ENCODE measurements around the gene HNRNPA0.

HNRNPA0 gene

GRCh38 chr5:137796279-137796678 lies 42.1 kb upstream of the HNRNPA0 start:
- TF ChIP-seq CSRNP3 (CRISPR knock-in tag; IDR thresholded peaks at IDR 0.05) (no peak), SNAI2 (CRISPR knock-in tag; IDR thresholded peaks at IDR 0.05) (no peak), ESRRG (CRISPR knock-in tag; IDR thresholded peaks at IDR 0.05) (no peak)
- no peak for ATAC-seq

GRCh38 chr5:137794863-137795262 lies 40.7 kb upstream of the HNRNPA0 start:
- no peak for TF ChIP-seq PPARA (CRISPR knock-in tag; IDR thresholded peaks at IDR 0.05; ENCODE audit: borderline replicate concordance)
- no peak for ATAC-seq

GRCh38 chr5:137792303-137792702 lies 38.1 kb upstream of the HNRNPA0 start:
- TF ChIP-seq BACH2 (CRISPR knock-in tag; IDR thresholded peaks at IDR 0.05; ENCODE audit: borderline replicate concordance) = no peak
- TF ChIP-seq CSRNP3 (CRISPR knock-in tag; IDR thresholded peaks at IDR 0.05) = no peak
- no peak for TF ChIP-seq TCF4 (CRISPR knock-in tag; IDR thresholded peaks at IDR 0.05; ENCODE audit: borderline replicate concordance)
- no peak for TF ChIP-seq ZFP3 (CRISPR knock-in tag; IDR thresholded peaks at IDR 0.05)
- TF ChIP-seq ZC3H10 (CRISPR knock-in tag; IDR thresholded peaks at IDR 0.05) = no peak
- TF ChIP-seq SNAI2 (CRISPR knock-in tag; IDR thresholded peaks at IDR 0.05) = no peak
- TF ChIP-seq OSR1 (CRISPR knock-in tag; IDR thresholded peaks at IDR 0.05) = no peak
- TF ChIP-seq POU6F1 (CRISPR knock-in tag; IDR thresholded peaks at IDR 0.05; ENCODE audit: borderline replicate concordance, low read depth) = no peak
- no peak for TF ChIP-seq ZNF70 (CRISPR knock-in tag; IDR thresholded peaks at IDR 0.05)
- no peak for TF ChIP-seq PATZ1 (CRISPR knock-in tag; IDR thresholded peaks at IDR 0.05; ENCODE audit: borderline replicate concordance)
- TF ChIP-seq GLIS3 (CRISPR knock-in tag; IDR thresholded peaks at IDR 0.05) = no peak
- no peak for TF ChIP-seq TSHZ2 (CRISPR knock-in tag; IDR thresholded peaks at IDR 0.05)
- TF ChIP-seq CSDC2 (CRISPR knock-in tag; IDR thresholded peaks at IDR 0.05) = no peak
- ATAC-seq = no peak

GRCh38 chr5:137791799-137792198 lies 37.6 kb upstream of the HNRNPA0 start:
- no peak for ATAC-seq
- TF ChIP-seq CSDC2 (CRISPR knock-in tag; IDR thresholded peaks at IDR 0.05) (no peak), ZFP30 (CRISPR knock-in tag; IDR thresholded peaks at IDR 0.05) (no peak), ZNF70 (CRISPR knock-in tag; IDR thresholded peaks at IDR 0.05) (no peak), TOX (CRISPR knock-in tag; IDR thresholded peaks at IDR 0.05; ENCODE audit: borderline replicate concordance) (no peak), RARB (CRISPR knock-in tag; IDR thresholded peaks at IDR 0.05) (no peak), ZNF565 (CRISPR knock-in tag; conservative IDR thresholded peaks at IDR 0.05; ENCODE audit: low read depth) (no peak), SNAI2 (CRISPR knock-in tag; IDR thresholded peaks at IDR 0.05) (no peak)
